Nephron progenitor cell (in vitro differentiated cells): ENCODE results near the gene WDR77.

ENCODE experiments used
- DNase-seq: peaks from one replicate; pipeline ENCODE4 v3.0.0; 2021
- H3K27ac Mint-ChIP-seq: 2 replicates; pipeline ENCODE4 v1.8.0; 2021; ENCODE audit warnings: mild to moderate bottlenecking, moderate library complexity, mixed read lengths
- H3K27me3 Mint-ChIP-seq: 2 replicates; pipeline ENCODE4 v1.8.0; 2021; ENCODE audit warnings: mild to moderate bottlenecking, low read depth, mixed read lengths; ENCODE audit not compliant: poor library complexity
- H3K36me3 Mint-ChIP-seq: 2 replicates; pipeline ENCODE4 v1.8.0; 2021; ENCODE audit warnings: low read depth, mixed read lengths
- H3K4me1 Mint-ChIP-seq: 2 replicates; pipeline ENCODE4 v1.8.0; 2021; ENCODE audit warnings: mixed read lengths
- H3K4me3 Mint-ChIP-seq: 2 replicates; pipeline ENCODE4 v1.8.0; 2021; ENCODE audit warnings: mild to moderate bottlenecking, moderate library complexity, mixed read lengths
- H3K9me3 Mint-ChIP-seq: 2 replicates; pipeline ENCODE4 v1.8.0; 2021; ENCODE audit warnings: mild to moderate bottlenecking, moderate library complexity, mixed read lengths
- TF ChIP-seq, protein P1 (sequence below): fragments of 200-600 bp; sonication (generic); IDR thresholded peaks from 2 replicates; pipeline ENCODE4 v1.5.0; 2021; ENCODE audit warnings: antibody characterized with exemption

WDR77 gene

DNA sequence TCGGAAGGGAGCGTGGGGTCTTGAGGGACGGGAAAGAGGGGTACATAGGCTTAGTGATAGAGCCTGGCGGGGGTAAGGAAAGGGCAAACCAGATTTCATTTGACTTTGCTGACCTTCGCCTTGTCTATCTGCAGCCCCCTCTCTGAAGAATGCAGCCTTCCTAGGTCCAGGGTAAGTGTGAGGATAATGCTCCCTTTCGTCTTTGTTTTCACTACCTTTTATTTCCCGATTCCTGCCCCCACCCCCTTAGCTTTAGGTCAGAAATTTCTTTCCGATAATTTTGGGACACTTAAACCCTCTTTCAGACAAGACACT is 604 bp upstream of the WDR77 start:
- TF ChIP-seq, protein P1, sequence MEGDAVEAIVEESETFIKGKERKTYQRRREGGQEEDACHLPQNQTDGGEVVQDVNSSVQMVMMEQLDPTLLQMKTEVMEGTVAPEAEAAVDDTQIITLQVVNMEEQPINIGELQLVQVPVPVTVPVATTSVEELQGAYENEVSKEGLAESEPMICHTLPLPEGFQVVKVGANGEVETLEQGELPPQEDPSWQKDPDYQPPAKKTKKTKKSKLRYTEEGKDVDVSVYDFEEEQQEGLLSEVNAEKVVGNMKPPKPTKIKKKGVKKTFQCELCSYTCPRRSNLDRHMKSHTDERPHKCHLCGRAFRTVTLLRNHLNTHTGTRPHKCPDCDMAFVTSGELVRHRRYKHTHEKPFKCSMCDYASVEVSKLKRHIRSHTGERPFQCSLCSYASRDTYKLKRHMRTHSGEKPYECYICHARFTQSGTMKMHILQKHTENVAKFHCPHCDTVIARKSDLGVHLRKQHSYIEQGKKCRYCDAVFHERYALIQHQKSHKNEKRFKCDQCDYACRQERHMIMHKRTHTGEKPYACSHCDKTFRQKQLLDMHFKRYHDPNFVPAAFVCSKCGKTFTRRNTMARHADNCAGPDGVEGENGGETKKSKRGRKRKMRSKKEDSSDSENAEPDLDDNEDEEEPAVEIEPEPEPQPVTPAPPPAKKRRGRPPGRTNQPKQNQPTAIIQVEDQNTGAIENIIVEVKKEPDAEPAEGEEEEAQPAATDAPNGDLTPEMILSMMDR, result no peak
- Mint-ChIP-seq H3K36me3 (peaks cover 34% of the 10 kb centered on the region), H3K4me1 (peaks cover 47% of the 10 kb centered on the region), H3K27ac (peak overlapping the region; percentile 99), H3K4me3 (peak overlapping the region; percentile 100), H3K27me3 (no peaks in the 10 kb centered on the region), H3K9me3 (no peaks in the 10 kb centered on the region)
- no peak for DNase-seq

DNA sequence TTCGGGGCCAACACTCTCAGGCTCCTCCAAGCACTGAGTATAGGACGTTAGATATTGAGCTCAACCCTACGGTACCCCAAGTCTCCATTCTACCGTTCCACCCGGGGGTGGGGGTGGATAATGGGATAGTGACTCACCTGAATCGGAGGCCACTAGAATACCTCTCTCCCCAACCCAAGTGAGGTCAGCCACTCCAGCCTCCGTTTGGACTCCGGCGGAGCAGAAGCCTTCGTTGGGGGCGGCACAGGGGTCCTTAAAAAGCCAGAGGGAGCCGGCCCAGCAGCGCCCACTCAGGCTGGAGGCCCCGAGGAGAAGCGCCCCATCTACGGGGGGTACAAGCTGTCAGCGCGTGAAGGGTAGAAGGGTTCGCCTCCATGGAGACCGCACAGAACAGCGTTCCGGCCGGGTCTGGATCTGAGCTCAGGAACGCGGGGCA is 556 bp downstream of the WDR77 start:
- H3K27me3 Mint-ChIP-seq, result no peaks in the 10 kb centered on the region
- H3K27ac Mint-ChIP-seq, result no peak overlapping the region
- H3K4me3 Mint-ChIP-seq, result peak overlapping the region; percentile 100
- H3K36me3 Mint-ChIP-seq, result peaks cover 32% of the 10 kb centered on the region
- TF ChIP-seq, protein P1, result no peak
- H3K9me3 Mint-ChIP-seq, result no peaks in the 10 kb centered on the region
- no peak for DNase-seq
- H3K4me1 Mint-ChIP-seq, result peaks cover 47% of the 10 kb centered on the region

DNA sequence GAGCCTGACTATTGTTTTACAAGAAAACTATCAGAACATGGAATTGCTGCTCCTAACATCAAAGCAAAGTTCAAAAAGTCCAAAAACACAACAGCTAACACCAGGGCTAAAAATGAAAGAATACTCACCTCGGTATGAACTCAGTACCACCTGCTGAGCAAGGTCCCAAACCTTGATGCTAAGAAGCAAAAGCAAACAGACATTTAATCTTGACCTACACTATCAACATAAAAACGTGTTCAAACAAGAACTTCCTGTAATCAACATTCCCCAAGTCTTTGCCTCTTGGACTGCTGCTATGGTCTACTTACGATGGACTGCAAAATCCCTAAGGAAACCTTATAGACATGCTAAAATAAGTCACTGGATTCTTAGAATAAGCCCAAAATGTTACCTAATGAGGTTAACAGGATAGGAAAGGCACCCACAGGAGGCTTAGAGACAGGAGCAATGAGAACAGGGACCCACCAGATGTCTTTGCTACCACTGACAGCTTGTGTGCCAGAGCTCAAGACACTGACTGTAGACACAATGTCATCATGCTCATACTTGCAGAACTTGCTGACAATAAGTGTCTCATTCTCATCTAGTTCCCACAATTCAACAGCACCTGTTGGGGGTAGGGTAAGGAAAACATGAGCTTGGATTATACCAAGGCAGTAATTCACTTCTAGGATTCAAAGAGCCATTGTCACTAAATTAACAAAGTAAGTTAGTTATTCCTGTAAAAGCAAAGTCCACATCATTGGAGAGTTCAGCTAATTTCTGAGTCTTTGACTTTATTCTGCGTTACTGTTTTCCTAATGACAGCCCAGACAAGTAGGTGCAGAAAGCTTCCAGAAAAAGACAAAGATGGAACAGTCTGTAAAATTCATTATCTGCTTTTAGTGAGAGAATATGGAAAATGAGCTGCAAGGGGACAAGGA is 1.8 kb downstream of the WDR77 start:
- Mint-ChIP-seq H3K9me3 (no peaks in the 10 kb centered on the region), H3K4me1 (peaks cover 47% of the 10 kb centered on the region), H3K27me3 (no peaks in the 10 kb centered on the region), H3K4me3 (peak overlapping the region; percentile 100), H3K27ac (no peak overlapping the region), H3K36me3 (peaks cover 32% of the 10 kb centered on the region)
- no peak for DNase-seq
- TF ChIP-seq, protein P1, result no peak

DNA sequence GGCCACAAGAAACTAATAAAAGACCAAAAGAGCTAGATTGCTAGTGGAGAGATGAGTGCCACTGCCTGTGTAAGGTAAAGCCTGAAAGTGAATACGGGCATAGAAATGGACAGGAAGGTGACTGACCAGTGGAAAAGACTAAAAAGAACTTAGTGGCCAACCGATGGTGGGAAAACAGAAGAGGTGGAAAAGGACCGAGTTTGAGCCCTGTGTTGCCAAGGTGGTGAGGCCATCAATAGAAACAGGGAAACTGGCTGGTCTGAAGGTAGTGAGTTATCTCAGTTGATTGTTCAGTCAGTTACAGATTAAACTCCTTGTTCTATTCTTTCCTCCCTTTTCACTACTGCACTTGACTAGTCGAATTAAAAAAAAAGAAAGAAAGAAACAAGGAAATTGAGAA is 2.5 kb downstream of the WDR77 start:
- no peak overlapping the region for H3K27ac Mint-ChIP-seq
- peaks cover 33% of the 10 kb centered on the region for H3K36me3 Mint-ChIP-seq

DNA sequence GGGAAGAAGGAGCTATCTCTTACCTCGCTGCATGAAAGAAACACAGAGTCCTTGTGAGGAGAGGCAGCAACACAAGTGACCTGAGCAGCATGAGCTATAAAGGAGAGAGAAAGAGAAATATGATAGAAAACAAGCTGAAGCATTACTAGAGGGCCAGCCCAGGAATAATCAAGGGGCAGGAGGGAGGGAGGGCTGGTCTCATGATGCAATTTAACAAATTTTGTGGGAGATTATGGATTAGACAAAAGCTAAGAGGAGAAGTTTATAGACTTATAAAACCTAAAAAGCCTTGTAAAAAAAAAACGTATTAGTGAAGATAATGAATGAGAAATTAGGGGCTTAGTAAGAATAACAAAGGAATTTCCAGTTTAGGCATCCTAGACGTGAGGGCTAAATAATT is 5.0 kb downstream of the WDR77 start:
- Mint-ChIP-seq H3K4me3 (no peak overlapping the region), H3K27ac (peak overlapping the region; percentile 4), H3K9me3 (no peaks in the 10 kb centered on the region), H3K36me3 (peaks cover 44% of the 10 kb centered on the region), H3K27me3 (no peaks in the 10 kb centered on the region), H3K4me1 (peaks cover 25% of the 10 kb centered on the region)
- no peak for DNase-seq
- TF ChIP-seq, protein P1, result no peak

More for the DNA sequence above, 2.5 kb downstream of the WDR77 start:
- Mint-ChIP-seq H3K9me3 (no peaks in the 10 kb centered on the region), H3K4me3 (peak overlapping the region; percentile 49), H3K4me1 (peaks cover 40% of the 10 kb centered on the region), H3K27me3 (no peaks in the 10 kb centered on the region)
- TF ChIP-seq, protein P1, result no peak
- DNase-seq, result no peak

DNA sequence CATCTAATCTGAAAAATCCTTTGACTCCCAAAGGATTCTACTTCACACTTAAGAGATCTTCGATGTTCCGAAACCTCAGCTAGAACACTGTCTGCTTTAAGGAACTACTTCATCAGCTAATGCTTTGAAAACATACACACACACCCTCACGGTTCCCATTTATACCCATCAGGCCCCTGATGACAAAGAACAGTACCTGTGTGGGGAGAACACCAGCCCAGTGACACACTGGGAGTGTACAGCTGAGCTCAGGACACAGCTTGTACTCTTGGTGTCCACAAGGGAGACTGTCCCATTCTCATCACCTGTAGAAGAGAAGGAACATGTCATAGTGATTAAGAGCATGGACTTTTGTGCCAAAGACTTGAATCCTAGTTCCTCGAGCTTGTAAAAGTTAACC is 6.6 kb downstream of the WDR77 start:
- Mint-ChIP-seq H3K4me3 (no peak overlapping the region), H3K36me3 (peaks cover 47% of the 10 kb centered on the region), H3K27ac (no peak overlapping the region), H3K9me3 (no peaks in the 10 kb centered on the region), H3K27me3 (no peaks in the 10 kb centered on the region), H3K4me1 (peaks cover 15% of the 10 kb centered on the region)
- no peak for DNase-seq
- TF ChIP-seq, protein P1, result no peak
